ENCODE data around the gene GCH1. TPM values are rescaled to one million over a fixed set of nuclear protein-coding genes. Genes with fewer than 3 reads are reported as not detected.
A peak's percentile ranks its signal among the peaks of the same experiment; 100 is the strongest.

The GCH1 gene
- total RNA-seq, 1 donor from 2014 or later, result 35.4 TPM

DNA sequence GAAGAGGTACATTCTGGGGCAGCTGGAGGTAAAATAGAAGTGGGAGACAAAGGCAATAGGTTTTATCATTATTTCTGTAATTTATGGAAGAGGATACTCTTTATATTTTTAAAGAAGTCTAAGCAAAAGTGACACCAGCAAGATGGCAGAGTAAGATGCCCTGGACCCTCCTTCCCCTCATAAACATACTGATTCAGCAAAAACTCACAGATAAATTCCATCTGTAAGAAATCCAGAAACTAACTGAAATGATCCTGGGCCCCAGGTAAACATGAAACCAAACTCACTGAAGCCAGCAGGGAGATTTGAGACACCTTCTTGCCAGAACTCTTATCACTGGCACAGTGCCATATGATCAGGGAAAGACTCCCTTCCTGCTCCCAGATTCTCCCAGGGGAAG, 79.9 kb downstream of the GCH1 start:
- no peak overlapping the region for H3K27ac Mint-ChIP-seq
- TF ChIP-seq CTCF (IDR thresholded peaks at IDR 0.05; ENCODE audit: unreplicated experiment), result no peak
- H3K4me1 Mint-ChIP-seq (ENCODE audit: low read depth), result peaks cover 13% of the 10 kb centered on the region
- peaks cover 4% of the 10 kb centered on the region for H3K27me3 Mint-ChIP-seq
- H3K9me3 Mint-ChIP-seq (ENCODE audit: low read depth), result peaks cover 24% of the 10 kb centered on the region
- H3K4me3 Mint-ChIP-seq (ENCODE audit: low read depth), result no peak overlapping the region
- peaks cover 2% of the 10 kb centered on the region for H3K36me3 Mint-ChIP-seq (ENCODE audit: insufficient read depth)
- DNase-seq (ENCODE audit: low spot score, unreplicated experiment), result no peak

GRCh38 chr14:54818201-54819133, 84.2 kb downstream of the GCH1 start:
- H3K9me3 Mint-ChIP-seq (ENCODE audit: low read depth), result no peaks in the 10 kb centered on the region
- H3K27me3 Mint-ChIP-seq, result peaks cover 4% of the 10 kb centered on the region
- no peak overlapping the region for H3K4me3 Mint-ChIP-seq (ENCODE audit: low read depth)
- DNase-seq (ENCODE audit: low spot score, unreplicated experiment), result no peak
- H3K27ac Mint-ChIP-seq, result peak overlapping the region; percentile 79
- H3K36me3 Mint-ChIP-seq (ENCODE audit: insufficient read depth), result no peaks in the 10 kb centered on the region
- TF ChIP-seq CTCF (IDR thresholded peaks at IDR 0.05; ENCODE audit: unreplicated experiment), result no peak
- peaks cover 14% of the 10 kb centered on the region for H3K4me1 Mint-ChIP-seq (ENCODE audit: low read depth)

- Mint-ChIP-seq H3K27me3 (peaks cover 10% of the 10 kb centered on the region), H3K4me1 (ENCODE audit: low read depth) (peaks cover 14% of the 10 kb centered on the region), H3K9me3 (ENCODE audit: low read depth) (no peaks in the 10 kb centered on the region), H3K4me3 (ENCODE audit: low read depth) (no peak overlapping the region), H3K27ac (no peak overlapping the region), H3K36me3 (ENCODE audit: insufficient read depth) (no peaks in the 10 kb centered on the region)
- TF ChIP-seq CTCF (IDR thresholded peaks at IDR 0.05; ENCODE audit: unreplicated experiment), result no peak
- DNase-seq (ENCODE audit: low spot score, unreplicated experiment), result no peak
Measured at GRCh38 chr14:54817506-54817905, 85.1 kb downstream of the GCH1 start.

DNA sequence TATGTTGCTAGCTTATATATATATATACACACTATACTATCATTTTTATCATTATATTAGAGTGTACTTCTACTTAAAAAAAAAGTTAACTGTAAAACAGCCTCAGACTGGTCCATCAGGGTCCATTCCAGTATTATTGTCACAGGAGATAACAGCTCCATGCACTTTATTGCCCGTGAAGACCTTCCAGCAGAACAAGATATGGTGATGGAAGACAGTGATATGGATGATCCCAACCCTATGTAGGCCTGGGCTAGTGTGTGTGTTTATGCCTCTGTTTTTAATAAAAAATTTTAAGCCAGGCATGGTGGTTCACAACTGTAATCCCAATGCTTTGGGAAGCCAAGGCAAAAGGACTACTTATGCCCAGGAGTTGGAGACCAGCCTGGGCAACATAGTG, 86.2 kb downstream of the GCH1 start:
- Mint-ChIP-seq H3K36me3 (ENCODE audit: insufficient read depth) (no peaks in the 10 kb centered on the region), H3K9me3 (ENCODE audit: low read depth) (no peaks in the 10 kb centered on the region), H3K4me3 (ENCODE audit: low read depth) (no peak overlapping the region), H3K27me3 (peaks cover 10% of the 10 kb centered on the region), H3K4me1 (ENCODE audit: low read depth) (peaks cover 14% of the 10 kb centered on the region), H3K27ac (no peak overlapping the region)
- no peak for DNase-seq (ENCODE audit: low spot score, unreplicated experiment)
- no peak for TF ChIP-seq CTCF (IDR thresholded peaks at IDR 0.05; ENCODE audit: unreplicated experiment)

GRCh38 chr14:54815515-54815914, 87.1 kb downstream of the GCH1 start:
- peaks cover 10% of the 10 kb centered on the region for H3K27me3 Mint-ChIP-seq
- H3K36me3 Mint-ChIP-seq (ENCODE audit: insufficient read depth), result no peaks in the 10 kb centered on the region
- H3K27ac Mint-ChIP-seq, result no peak overlapping the region
- H3K4me1 Mint-ChIP-seq (ENCODE audit: low read depth), result peaks cover 12% of the 10 kb centered on the region
- no peak for DNase-seq (ENCODE audit: low spot score, unreplicated experiment)
- TF ChIP-seq CTCF (IDR thresholded peaks at IDR 0.05; ENCODE audit: unreplicated experiment), result no peak
- H3K9me3 Mint-ChIP-seq (ENCODE audit: low read depth), result no peaks in the 10 kb centered on the region
- no peak overlapping the region for H3K4me3 Mint-ChIP-seq (ENCODE audit: low read depth)
